ENCODE measurements around the gene SELENOI. TPM values are rescaled to one million over a fixed set of nuclear protein-coding genes. Genes with fewer than 3 reads are reported as not detected.

Gene SELENOI
- total RNA-seq = 41.2 and 42.4 TPM in 2 replicates
- long read RNA-seq, full-length matches to known transcripts = 15 of 31 reads
- long read RNA-seq, partial matches to known transcripts = 5 of 31 reads
- long read RNA-seq, other reads (novel, unspliced or antisense) = 11 of 31 reads

DNA sequence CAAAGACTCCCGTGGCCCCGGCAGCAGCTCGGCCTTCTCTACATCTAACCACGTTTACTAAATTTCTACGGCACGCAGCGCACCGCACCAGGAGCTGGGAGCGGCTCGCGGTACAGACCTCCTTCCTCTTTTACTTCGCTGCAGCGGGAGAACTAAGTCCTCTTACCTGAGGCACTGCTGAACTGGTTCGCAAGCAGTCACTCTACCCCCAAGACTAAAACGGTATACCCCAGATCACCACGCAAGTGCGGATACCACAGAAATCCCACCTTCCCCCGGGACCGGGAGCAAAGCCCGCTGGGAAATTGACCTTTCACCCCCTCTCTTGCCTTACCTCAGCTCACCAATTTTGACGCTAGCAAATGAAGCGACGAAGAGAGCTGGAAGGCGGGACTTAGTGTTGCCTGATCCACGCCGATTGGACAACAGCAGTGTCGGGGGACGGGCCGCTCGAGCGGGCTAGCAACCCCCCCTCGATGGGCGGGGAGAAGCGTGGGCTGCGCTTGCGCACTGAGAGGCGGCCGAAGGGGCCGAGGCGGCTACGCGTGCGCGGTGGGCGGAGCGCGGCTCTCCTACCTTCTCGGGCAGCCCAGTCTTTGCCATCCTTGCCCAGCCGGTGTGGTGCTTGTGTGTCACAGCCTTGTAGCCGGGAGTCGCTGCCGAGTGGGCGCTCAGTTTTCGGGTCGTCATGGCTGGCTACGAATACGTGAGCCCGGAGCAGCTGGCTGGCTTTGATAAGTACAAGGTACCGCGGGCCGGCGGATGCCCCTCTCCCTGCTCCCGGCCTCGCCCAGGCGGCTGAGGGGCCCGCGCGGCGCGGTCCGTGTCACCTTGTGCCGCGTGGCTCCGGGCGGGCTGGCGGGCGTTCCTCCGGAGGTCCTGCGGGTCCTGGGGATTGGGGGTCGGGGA, at the start of gene SELENOI:
Gene SELENOI (plus strand): TSS at position 599 of the 909 bp plus-strand sequence. CDS start 90 bp downstream, at position 689.
- Mint-ChIP-seq H3K9me3 (no peaks in the 10 kb centered on the region), H3K4me3 (peak within 1 kb of the TSS; percentile 95)

DNA sequence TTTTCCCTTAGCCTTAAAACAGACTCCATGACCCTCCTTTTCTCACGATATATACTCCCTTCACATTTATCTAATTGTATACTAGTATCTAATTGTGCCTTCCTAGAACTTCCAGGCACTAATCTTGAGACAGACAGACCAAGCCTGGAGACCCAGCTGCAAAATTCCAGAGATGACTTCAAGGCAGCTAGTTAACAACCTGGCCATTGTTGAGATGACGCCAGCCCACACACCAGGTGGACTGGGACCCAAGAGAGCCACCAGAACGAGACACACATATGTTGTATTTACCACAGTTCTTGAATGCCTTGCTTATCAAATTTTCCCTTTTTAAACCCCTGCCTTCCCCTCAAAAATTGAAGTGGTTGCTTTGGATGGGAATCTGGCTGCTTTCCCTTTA, 48.9 kb upstream of the SELENOI start:
- Mint-ChIP-seq H3K4me1 (no peaks in the 10 kb centered on the region), H3K36me3 (ENCODE audit: low read depth) (no peaks in the 10 kb centered on the region), H3K27me3 (ENCODE audit: low read depth) (peaks cover 5% of the 10 kb centered on the region), H3K4me3 (no peak overlapping the region), H3K9me3 (peaks cover 2% of the 10 kb centered on the region), H3K27ac (ENCODE audit: unreplicated experiment) (no peak overlapping the region)
- DNase-seq (ENCODE audit: low read depth, low spot score) = no peak
- no peak for TF ChIP-seq CTCF (conservative IDR thresholded peaks at IDR 0.05)

More for the DNA sequence above, at the start of gene SELENOI:
- no peaks in the 10 kb centered on the region for H3K27me3 Mint-ChIP-seq (ENCODE audit: low read depth)
- H3K36me3 Mint-ChIP-seq (ENCODE audit: low read depth) = peaks cover 3% of the 10 kb centered on the region
- H3K4me1 Mint-ChIP-seq = peaks cover 36% of the 10 kb centered on the region
- no peak for TF ChIP-seq CTCF (conservative IDR thresholded peaks at IDR 0.05)
- DNase-seq (ENCODE audit: low read depth, low spot score) = peak; percentile 99
- peak within 1 kb of the TSS; percentile 99 for H3K27ac Mint-ChIP-seq (ENCODE audit: unreplicated experiment)

- peaks cover 2% of the 10 kb centered on the region for H3K9me3 Mint-ChIP-seq
- no peak for TF ChIP-seq CTCF (conservative IDR thresholded peaks at IDR 0.05)
- H3K27me3 Mint-ChIP-seq (ENCODE audit: low read depth) = peaks cover 5% of the 10 kb centered on the region
- no peak overlapping the region for H3K27ac Mint-ChIP-seq (ENCODE audit: unreplicated experiment)
- H3K36me3 Mint-ChIP-seq (ENCODE audit: low read depth) = no peaks in the 10 kb centered on the region
- no peaks in the 10 kb centered on the region for H3K4me1 Mint-ChIP-seq
- DNase-seq (ENCODE audit: low read depth, low spot score) = no peak
- H3K4me3 Mint-ChIP-seq = no peak overlapping the region
Observed at GRCh38 chr2:26298286-26298637, 47.7 kb upstream of the SELENOI start.

DNA sequence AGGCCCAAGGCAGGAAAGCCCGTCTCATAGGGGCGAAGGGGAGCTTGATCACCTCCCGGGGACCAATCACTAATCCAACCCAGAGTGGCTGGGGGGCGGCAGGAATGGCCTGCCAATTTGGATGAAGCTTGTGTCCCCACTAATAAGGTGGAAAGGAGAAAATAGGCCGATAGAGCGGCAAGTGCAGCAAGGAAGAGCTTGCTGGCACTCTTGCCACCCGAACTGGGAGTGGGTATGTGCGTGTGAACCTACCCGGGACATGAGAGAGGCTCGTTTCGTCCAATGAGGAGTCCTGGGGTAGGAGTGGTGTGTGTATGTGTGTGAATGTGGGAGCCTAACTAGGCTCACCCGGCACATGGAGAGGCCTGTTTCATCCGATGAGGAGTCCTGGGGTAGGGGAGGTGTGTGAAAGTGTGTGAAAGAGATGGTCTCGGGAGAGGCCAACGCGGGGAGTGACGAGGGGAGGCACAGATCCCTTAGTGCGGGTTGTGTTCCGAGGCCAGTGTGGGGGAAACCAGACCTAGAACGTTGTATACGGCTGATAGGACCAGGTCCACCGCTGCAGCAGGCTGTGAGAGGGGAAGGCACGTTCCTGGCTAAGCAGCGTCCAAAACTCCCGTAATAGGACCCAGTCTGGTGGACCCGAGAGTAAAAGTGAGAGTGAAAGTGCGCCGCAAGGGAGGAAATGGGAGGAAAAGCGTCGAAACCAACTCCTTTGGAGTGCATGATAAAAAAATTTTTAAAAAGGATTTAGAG, 47.1 kb upstream of the SELENOI start:
- H3K36me3 Mint-ChIP-seq (ENCODE audit: low read depth) = no peaks in the 10 kb centered on the region

More for the DNA sequence above, 47.1 kb upstream of the SELENOI start:
- H3K9me3 Mint-ChIP-seq = peaks cover 2% of the 10 kb centered on the region
- no peak for DNase-seq (ENCODE audit: low read depth, low spot score)
- H3K27me3 Mint-ChIP-seq (ENCODE audit: low read depth) = peaks cover 5% of the 10 kb centered on the region
- H3K4me1 Mint-ChIP-seq = no peaks in the 10 kb centered on the region
- no peak overlapping the region for H3K4me3 Mint-ChIP-seq
- H3K27ac Mint-ChIP-seq (ENCODE audit: unreplicated experiment) = no peak overlapping the region
- no peak for TF ChIP-seq CTCF (conservative IDR thresholded peaks at IDR 0.05)

Measured in neural crest cell (in vitro differentiated cells).